ENCODE data around the gene ZFAND3. TPM values are rescaled to one million over a fixed set of nuclear protein-coding genes. Genes with fewer than 3 reads are reported as not detected.

The ZFAND3 gene
- total RNA-seq, 1 donor from 2014 or later = 21.2 TPM

DNA sequence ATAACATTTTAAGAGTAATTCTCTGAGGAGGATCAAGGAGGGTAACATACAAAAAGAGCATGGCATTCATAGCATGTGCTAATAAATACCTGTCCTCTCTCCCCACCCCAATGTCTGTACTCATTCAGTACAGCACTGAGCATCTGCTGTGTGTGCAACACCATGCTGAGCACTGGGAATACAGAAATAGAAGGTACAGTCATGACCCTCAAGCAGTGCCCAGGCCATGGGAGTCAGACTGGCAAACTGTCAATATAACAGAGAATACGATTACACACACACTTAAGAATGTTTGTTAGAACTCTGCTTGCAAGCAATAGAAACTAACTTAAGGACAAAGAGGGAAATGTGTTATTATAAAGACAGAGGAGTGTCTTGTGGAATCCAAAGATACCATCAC is 24.7 kb upstream of the ZFAND3 start:
- FAIRE-seq = no peak
- DNase-seq (ENCODE audit: low spot score in 2 of 2) = no peak

DNA sequence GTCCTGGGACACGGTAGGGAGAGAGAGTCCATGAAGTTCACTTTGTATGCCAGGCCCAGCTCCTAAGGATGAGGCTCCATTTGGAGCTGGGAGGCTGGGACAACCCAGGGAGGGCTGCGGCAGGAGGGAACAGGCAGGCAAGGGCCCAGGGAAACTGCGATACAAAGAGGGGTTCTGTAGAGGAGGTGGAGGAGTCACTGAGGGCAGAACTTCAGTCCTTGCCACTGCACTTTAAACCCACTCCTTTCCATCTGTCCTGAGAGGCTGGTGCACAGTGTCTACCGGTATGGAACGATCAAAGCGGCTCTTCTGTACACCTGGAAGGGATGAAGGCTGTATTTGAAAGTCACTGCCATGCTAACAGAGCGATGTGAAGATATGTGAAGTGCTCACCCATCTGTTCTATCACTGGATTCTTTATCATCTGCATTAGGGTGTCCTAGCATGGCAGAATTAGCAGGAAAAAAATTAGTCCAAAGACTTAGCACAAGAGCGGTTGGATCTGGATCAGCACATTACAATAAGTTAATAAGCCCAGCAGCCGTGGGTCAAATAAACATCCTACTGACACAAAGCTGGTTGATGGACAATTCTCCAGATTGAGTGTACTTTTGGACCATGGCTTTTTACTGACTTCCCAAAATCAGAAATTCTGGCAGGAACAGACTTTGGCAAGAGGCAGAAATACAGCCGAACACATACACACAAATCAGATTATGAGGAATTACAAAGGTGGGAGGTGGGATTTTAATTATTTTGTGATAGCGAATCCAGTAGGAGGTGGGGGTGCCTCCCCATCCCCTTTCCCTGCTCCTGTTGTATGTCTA is 20.9 kb upstream of the ZFAND3 start:
- FAIRE-seq = no peak
- no peak for DNase-seq (ENCODE audit: low spot score in 2 of 2)

DNA sequence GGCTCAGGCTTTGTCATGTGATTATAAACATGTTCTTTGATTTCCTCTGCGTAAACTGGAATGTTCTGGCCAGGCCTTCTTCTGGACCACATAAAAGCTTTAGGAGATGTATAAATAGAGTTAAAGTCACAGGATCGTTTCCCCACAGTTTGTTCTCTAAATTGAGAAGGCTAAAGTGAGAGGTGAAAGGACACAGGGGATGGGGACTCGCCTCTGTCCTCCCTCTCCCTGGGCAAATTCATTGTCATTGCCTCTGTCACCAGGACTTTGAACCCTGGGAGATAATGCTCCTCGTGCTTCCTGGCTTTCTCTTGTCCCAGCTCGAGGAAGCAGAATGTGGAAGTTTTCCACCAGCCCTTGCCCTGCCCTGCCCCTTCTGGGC is 20.3 kb upstream of the ZFAND3 start:
- FAIRE-seq (no peak), DNase-seq (ENCODE audit: low spot score in 2 of 2) (no peak)

DNA sequence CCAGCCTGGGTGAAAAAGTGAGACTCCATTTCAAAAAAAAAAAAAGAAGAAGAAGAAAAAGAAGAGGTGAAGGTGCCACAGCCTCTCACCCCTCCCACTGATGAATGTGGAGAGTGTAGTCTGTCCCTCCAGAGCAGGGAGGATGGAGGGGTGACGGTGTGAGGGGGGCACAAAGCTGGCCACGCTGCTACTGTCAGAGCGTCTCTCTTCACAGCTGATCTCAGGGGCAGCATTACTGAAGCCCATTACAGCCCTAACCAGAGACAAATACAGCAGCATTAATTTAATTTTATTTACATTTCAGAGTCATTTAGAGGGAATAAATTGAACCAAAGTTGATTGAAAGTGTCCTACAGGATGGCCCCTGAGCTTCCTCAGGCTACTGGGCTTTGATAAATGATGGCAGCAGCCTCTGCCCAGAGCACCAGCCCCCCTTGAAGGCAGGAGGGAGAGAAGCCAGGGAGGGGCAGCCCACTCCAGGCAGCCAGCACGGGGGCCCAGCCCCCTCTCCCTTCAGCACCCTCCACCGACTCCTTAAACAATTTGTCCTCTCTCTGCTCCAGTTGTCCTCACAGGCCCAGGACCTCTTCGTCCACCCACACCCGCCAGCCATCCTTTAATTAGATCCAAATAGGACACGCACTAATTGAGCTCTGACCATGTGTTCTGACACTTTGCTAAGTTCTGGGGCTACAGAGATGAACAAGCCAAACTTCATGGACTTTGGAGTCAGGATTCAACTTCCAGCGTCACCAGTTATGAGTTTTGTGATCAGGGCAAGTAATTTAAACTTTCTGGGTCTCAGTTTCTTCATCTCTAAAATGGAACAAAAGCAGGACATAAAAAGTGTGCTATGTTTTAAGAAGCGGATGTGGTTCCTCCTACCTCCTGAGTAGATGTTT is 18.6 kb upstream of the ZFAND3 start:
- DNase-seq (ENCODE audit: low spot score in 2 of 2) (no peak), FAIRE-seq (no peak)

- DNase-seq (ENCODE audit: low spot score in 2 of 2) = no peak
- no peak for FAIRE-seq
Measured at GRCh38 chr6:37801605-37801940, 18.0 kb upstream of the ZFAND3 start.

GRCh38 chr6:37802810-37803209 is 16.7 kb upstream of the ZFAND3 start:
- FAIRE-seq (no peak), DNase-seq (ENCODE audit: low spot score in 2 of 2) (no peak)

GRCh38 chr6:37804586-37804985 is 14.9 kb upstream of the ZFAND3 start:
- FAIRE-seq (no peak), DNase-seq (ENCODE audit: low spot score in 2 of 2) (no peak)

DNA sequence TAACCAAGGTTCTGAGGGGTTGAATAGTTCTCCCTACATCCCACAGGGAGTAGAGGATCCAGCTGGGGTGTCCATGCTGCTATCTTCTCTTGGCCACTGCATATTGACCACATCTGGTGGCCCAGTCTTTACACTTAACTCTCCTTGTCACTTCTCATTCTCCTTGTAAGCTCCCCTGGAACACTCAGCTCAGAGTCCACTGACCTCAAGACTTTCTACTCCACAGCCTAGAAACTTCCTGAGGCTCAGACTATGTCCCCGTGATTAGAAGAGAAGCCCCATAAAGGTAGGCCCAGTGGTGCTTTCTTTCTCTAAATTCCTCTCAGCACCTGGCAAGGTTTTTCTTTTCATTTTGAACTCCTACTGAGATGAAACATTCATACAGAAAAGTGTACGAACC is 13.3 kb upstream of the ZFAND3 start:
- FAIRE-seq = no peak

DNA sequence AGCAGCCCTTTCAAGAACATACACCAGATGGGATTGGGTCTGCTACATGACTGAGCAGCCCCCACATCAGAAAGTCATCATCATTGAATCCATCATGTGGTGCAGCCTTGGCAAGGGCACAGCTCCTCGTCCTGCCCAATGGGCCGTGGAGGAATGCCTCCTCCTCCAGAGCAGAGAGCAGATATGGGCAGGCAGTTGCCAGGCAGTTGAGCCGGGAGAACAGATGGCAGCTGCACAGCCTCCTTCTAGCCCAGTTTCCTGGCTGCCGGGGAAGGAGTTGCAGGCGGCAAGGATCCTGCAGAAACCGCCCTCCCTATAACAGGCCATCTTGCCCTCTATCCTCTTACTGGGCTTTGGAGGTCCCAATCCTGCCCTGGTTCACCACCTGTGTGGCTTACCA is 11.9 kb upstream of the ZFAND3 start:
- FAIRE-seq (no peak), DNase-seq (ENCODE audit: low spot score in 2 of 2) (no peak)

More for the DNA sequence above, 13.3 kb upstream of the ZFAND3 start:
- no peak for DNase-seq (ENCODE audit: low spot score in 2 of 2)

- no peak for DNase-seq (ENCODE audit: low spot score in 2 of 2)
- no peak for FAIRE-seq
Measured at GRCh38 chr6:37809197-37809543, 10.4 kb upstream of the ZFAND3 start.

GRCh38 chr6:37812841-37813240 is 6.7 kb upstream of the ZFAND3 start:
- FAIRE-seq (no peak), DNase-seq (ENCODE audit: low spot score in 2 of 2) (no peak)

DNA sequence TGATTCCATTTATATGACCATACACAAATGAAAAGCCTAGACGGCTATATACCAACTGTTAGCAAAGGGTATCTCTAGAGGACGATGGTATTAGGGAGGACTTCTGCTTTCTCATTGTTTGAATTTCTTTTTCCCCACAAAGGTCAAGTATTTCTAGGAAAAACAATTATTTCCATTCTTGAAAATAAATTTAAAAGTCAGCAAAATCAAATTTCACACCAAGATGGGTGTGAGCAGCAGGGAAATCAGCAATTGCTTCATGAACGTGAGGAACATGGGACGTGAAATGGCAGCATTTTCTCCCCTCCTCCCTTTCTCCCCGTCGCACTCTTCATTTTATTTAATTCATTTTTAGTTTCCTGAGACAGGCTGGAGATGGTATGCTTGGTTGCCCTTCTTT is 5.2 kb upstream of the ZFAND3 start:
- FAIRE-seq = no peak
- no peak for DNase-seq (ENCODE audit: low spot score in 2 of 2)

- DNase-seq (ENCODE audit: low spot score in 2 of 2) (no peak), FAIRE-seq (no peak)
Measured at GRCh38 chr6:37816599-37817375, 2.7 kb upstream of the ZFAND3 start.

DNA sequence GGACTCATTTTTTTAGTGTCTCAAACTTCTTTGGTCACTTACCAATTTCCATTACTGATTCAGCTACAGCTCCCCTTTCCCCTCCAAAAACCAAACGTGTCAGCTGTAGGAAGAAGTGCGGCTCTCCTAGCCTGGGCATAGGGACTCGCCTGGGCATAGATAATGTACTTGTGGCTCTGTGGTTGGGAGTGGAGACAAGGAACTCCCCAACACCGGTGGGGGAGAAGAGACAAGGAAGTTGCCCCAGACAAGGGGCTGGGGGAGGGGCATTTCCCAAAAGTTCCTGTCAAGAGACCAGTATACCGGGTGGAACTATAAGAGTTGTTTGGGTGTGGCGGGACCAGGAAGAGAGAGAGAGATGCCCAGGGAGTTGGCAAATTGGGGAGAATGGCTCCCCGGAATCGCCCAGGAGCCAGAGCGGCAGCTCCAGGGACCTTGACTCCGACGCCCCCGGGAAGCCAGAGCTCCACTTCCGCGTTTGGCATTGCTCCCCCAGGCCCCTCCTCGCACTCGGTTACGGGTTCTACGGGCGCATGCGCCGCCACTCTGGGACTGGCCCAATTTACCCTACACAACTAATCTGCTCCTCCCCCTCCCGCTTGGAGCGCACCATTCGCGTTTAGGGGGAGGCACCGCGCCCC is 871 bp upstream of the ZFAND3 start:
- FAIRE-seq = no peak

GRCh38 chr6:37819802-37820717 is 533 bp downstream of the ZFAND3 start:
- DNase-seq (ENCODE audit: low spot score in 2 of 2) (peak; percentile 26 to 41), FAIRE-seq (no peak)

More for the DNA sequence above, 871 bp upstream of the ZFAND3 start:
- DNase-seq (ENCODE audit: low spot score in 2 of 2) = peak; percentile 75 to 84

- DNase-seq (ENCODE audit: low spot score in 2 of 2) (no peak), FAIRE-seq (no peak)
Measured at GRCh38 chr6:37820718-37821079, 1.2 kb downstream of the ZFAND3 start.

DNA sequence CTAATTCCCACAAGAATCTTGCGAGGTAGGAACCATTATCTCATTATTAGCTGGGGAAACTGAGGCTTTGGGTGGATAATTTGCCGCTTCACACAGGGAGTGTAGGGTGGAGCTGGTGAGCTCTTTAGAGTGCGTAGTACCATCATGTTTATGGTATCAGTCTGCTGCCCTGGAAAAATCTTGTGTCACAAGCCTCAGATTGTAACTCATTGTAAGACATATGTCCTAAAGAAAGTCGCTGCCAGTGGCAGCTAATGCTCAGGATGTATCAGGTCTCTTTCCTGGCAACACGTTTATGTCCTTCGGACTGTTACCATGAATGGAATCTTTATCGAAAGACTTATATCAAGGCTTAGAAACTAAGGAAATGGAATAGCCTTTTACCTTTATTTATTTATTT is 1.9 kb downstream of the ZFAND3 start:
- no peak for FAIRE-seq
- DNase-seq (ENCODE audit: low spot score in 2 of 2) = no peak

GRCh38 chr6:37822851-37823682 is 3.5 kb downstream of the ZFAND3 start:
- no peak for DNase-seq (ENCODE audit: low spot score in 2 of 2)
- FAIRE-seq = no peak

- no peak for DNase-seq (ENCODE audit: low spot score in 2 of 2)
- FAIRE-seq = no peak
Measured at GRCh38 chr6:37824170-37824569, 4.6 kb downstream of the ZFAND3 start.

Data from frontal cortex (tissue), 4 donors.